Measurements from ENCODE around the gene GFAP.
"Not testable (repeated sequence)": the region's sequence is repeated elsewhere in the genome, so short reads cannot be mapped to it uniquely, and the experiment has no call there.

The GFAP gene

DNA sequence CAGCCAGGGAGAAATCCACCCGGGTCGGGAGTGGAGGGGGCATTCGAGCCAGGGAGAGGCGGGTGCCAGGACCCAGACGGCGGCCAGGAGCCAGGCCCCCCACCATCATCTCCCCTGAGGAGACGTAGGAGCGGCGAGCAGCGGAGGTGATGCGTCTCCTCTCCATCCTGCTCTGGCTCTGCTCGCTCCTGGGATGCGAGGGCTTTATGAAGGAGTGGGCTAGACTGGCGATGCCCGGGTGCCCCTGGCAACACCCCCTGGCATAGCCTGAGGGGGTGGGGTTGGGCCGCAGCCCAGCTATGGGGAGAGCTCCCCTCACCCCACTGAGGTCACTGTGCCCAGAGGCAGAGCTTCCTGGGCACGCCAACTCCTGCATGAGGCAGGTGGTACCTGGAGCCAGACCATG is at the start of gene GFAP:
GFAP (minus strand) TSS at position 180 of the 406 bp plus-strand sequence; CDS start at position 166, 14 bp downstream.
- no peak for DNase-seq

DNA sequence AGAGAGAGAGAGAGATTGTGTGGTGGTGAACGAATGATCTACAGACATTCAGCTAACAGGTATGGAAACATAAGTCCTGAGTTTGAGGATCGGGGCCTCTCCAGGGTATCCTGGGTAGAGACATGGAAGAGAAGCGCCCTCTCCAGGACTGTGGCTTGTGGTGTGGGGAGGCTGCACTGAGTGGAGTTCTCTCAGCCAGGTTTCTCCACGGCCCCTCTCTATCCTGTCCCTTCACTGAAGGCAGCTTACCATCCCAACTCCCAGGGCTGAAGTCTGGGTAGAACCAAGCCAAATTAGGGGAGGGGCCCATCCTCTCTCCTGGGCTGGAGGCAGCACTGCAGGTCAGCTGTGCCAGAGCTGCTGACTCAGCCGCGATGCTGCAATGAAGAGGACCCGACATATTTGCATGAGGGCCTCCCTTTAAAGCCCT is 46.6 kb upstream of the GFAP start:
- DNase-seq, result no peak

DNA sequence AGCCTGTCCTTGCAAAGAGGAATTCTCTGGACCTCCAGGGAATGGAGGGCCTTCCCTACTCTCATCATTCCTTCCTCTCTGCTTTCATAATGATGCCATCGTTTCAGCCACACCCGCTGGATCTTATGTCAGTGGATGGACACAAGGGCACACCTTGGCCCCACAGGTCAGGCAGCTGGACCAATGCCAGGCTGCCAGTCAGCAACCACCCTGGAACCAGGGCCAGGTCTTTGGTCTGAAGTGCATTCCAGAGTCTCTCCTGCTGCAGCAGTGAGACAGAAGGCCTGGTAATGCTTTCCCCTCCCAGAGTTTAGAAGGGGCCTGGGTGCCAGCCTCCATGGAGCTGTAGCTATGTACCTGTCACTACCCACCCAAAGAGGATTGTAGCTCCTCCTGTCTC is 45.4 kb upstream of the GFAP start:
- DNase-seq, result no peak

DNA sequence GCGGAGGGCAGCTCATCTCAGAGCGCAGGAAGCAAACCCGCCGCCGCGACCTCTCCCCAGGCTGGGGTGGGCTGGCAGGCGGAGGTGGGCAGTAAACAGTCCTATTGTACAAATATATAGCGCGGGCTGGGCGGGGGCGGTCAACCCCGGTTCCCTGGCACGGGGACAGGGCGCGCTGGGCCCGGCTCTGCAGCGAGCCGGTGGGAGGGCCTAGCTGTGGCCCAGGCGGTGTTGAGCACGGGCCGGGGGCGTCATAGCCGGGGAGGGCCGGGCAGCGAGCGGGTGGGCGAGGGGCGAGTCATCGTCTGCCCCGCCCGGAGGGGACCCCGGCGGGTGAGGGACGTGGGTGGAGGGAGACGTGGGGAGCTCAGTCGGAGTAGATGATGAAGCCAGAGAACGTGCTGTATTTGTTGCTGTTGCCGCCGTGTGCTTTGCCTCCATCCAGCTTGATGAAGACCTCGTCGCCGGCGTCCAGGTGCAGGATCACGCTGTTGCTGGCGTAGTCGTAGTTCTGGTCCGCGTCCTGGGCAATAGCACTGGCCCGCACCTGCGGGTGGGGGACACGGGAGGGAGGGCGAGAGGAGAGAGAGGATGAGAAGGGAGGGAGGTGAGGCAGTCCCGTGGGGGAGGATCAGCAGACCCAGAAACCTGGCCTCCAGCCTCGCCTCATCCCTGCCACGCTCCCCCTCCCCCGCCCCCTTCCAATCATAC is 44.7 kb upstream of the GFAP start:
- DNase-seq, result peak in 1 of 2 donors; percentile 59

DNA sequence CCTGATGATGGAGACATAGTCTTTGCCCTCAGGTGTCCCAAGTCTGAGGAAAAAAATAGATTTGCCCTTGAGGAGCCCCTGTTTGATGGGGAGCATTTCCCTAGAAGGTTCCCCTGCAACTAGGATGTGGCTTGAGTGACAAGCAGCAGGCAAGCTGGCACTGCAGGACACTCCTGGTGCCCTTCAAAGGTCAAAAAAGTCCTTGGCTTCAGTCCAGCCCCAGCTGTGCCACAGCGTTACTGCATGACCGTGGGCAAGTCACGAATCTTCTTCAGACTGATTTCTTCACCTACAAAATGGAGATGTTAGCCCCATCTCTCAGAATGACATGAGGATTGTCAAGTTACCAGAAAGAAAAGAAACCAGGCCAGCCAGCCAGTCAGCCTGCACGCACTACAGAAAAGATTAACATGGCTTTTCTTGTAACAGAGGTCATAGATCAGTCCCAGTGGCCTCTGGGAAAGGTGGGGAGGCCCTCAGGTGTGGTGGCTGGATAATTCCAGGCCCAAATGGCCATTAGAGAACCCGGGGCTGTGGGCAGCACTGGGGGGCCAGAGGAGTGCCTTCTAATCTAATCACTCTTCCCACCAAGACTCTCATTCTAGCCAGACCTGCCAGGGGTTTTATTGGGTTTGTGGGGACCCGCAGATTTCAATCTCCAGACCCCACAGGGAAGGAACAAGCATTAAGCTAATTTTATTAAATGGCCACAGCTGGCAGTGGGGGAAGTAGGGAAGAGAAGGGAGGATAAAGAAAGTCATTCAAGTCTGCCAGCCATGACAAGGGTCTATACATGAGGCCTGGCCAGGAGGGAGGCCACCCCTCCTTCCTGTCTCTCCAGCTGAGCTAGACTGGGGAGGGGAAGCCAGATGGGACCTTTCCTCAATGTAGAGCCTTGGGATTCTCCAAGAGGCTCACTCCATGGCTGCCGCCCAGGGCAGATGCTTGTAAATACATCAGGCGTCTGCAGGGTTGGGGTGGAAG is 42.0 kb upstream of the GFAP start:
- DNase-seq, result no peak

DNA sequence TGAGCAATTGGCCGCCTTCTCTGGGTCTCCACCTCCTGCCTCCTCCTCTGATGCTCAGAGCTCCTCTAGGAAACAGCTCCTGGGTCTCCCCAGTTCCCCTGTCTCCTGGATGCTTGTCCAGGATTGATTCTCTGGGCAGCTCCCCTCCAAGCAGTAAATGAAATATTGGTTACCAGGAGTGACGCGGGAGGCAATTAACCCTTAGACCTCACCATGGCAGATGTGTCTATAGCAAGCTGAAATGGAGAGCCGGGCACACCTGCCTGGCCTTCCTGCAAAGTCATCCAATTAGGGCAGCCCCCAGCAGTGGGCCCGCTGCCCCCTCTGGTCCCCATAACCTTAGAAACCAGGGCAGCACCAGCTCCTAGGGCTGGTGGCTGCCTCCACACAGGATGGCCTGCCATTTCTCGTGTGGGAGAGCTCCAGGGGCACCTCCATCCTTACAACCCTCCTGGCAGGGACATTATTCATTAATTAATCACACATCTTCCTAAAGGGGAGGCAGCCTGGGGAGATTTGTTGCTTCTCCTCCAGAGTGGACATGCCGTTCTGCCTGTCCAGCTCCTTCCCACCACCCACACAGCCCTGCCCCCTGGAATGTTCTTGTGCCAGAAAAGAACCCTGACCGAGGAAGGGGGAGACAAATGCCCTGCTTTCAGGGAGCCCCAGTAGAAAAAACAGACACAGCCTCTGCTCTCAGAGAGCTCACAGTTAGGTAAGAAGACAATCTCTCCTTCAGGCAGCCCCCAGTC is 40.5 kb upstream of the GFAP start:
- DNase-seq, result no peak

DNA sequence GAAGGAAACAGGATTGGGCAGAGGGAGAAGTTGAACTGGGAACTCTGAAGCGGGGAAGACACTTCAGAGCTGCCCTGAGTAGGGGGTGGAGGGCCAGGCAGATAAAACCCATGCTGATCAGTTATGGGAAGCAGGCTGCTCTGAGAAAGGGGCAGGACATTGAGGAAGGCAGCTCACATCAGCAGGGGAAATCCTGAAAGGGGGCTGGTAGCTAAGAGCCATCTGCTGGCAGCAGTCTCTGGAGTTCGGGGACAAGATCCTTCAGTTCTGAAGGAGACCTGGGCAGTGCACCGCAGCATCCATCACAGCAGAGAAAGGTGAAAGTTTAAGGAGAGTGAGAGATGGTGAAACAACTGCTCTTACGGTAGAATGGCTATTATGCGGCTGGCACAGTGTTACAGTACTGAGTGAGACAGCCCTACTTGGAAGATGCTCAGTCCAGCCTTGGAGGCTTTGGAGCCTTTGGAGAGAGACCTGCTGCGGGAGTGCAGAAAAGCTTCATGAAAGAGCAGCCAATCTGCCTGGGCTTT is 37.7 kb upstream of the GFAP start:
- no peak for DNase-seq

DNA sequence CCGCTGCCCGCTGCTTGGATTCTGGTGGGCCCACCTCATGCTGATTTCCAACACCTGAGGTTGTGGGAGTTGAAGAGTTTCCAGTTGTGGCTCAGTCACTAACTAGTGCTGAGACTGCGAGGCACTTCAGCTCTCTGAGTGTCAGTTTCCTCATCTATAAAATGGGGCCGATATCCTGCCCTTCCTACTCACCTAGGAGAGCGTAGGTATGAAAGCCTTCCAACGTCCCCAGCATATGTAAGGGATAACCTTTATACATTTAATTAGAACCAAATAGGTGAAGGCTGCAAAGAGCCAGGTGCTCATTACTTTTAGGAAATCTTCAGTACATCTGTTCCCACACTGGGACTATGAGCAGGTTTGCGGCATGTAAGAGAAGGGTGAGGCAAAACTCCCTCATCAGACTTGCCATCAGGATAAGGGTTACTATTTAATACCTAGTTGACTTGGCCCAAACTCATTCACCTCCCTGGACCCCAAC is 33.1 kb upstream of the GFAP start:
- peak in 1 of 2 donors; percentile 6 for DNase-seq

DNA sequence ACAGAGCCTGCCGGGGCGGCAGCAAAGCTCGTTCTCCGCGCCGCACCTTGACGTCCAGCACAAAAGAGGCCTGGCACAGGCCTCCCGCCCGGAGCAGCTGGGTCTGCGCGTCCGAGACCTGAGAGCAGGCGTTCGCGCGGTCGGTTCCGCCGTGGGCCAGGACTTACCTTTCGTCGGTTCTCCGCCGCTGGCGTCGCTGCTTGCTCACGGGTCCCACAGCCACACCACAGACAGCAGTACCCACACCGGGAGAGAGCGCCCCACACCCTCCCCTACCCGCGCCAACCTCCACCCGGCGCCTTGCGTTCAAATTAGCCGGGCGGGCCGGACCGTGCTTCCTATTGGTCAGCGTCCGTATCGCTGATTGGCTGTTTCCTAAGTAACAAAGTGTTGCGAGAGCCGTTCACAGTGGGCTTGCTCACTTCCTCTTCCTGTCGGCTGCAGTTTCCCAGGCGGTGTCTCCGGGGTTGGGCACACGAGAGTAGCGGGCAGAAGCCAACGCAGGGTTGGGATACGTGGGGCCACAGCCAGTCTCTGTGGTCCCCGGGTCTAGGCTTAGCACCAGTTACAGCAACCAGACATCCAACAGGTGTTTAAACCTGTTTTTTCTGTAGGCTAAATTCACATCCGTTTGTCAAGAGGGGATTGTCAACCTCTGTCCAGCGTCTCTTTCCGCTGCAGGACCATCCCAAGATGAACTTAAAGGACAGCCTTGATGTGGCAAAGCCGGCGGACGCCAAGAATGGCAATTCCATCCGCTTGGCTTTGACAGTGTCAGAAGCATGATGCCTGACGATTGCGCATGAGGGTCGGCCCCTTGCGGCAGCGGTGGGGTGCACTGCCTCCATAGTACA is 32.4 kb upstream of the GFAP start, which contains the start of gene KIF18B:
KIF18B (minus strand) TSS at position 313 of the 854 bp plus-strand sequence. CDS start 11,429 bp downstream, outside the sequence.
- DNase-seq, result peak; percentile 84 to 85

DNA sequence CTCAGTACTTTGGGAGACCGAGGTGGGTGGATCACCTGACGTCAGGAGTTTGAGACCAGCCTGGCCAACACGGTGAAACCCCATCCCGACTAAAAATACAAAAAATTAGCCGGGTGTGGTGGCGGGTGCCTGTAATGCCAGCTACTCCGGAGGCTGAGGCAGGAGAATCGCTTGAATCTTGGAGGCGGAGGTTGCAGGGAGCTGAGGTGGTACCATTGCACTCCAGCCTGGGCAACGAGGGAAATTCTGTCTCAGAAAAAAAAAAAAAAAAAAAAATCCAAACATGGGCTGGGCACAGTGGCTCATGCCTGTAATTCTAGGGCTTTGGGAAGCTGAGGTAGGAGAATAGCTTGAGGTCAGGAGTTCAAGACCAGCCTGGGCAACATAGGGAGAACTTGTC is 30.4 kb upstream of the GFAP start:
- not testable (repeated sequence) for DNase-seq

DNA sequence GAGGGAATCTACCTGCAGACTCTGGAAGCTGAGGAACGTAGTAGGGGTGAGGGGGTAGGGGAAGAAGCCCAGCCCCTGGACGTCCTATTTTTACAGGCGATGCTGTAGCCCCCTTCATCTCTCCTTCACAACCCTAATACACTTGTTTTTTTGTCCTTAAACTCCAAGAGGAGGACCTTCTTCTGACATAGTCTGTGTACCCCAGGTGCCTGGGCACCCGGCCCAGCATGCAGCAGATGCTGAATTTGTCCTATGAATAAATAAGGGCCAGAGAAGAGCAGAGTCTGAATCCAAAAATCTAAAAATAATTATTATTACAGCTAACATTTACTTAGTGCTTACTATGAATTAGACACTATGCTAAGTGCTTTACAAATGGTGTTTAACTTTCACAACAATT is 27.2 kb upstream of the GFAP start:
- DNase-seq, result no peak

DNA sequence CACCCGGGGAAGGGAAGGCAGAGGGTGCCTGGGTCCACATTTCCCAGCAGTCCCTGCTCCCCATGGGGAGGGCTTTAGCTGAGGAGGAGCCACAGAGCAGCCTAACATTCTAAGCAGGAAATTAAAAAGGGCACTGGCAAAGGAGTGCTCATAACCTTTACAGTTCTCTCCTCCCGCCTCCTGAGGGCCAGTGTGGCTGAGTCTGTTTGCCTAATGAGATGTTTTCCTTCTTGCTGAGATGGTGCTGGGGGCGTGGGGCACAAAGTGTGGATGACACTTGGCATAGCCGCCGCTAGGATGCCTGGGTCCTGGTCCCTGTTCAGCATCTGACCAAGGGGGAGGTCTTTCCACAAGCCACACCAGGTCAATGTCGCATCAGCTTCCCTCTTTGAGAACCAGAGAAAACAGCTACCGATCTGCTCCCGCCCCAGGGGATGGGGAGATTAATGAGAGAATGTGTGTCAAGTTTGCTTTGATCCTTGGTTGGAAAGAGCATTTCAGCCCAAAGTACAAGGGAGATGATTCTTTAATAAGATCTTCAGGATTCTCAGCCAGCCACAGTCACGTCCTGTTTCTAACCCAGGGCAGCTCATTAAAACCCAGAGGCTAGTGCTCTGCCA is 26.5 kb upstream of the GFAP start:
- no peak for DNase-seq

DNA sequence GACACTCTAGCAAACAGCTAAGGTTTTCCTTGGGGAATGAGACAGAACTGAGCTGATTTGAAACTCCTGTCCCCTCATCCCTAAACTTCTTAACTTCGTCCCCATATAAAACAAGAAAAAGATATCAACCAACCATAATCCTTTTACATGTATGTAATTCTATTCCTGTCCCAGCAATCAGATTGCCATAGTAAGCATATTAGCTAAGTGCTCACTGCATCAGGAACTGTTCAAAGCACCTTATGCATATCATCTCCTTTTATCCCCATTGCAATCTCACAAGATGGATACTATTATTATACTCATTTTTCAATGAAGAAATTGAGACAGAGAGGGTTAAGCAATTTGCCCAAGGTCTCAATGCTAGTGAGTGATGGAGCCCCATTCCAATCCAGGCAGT is 25.5 kb upstream of the GFAP start:
- DNase-seq, result no peak

DNA sequence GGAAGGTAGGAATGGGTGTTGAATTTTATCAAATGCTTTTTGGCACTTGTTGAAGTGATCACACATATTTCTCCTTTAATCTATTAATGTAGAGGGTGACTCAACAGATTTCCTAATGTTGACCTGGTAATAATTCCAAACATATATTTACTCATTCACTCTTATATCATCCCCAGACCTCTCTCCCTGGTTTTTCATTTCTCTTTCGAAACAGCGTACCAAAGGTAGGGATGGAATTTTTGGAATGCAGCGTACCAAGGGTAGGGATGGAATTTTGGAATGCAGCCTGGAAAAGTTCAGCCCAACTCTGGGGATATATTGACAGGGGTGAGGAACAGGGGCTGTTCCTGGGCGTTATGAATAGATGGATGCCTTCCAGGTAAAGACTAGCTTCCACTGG is 25.0 kb upstream of the GFAP start:
- DNase-seq, result no peak

DNA sequence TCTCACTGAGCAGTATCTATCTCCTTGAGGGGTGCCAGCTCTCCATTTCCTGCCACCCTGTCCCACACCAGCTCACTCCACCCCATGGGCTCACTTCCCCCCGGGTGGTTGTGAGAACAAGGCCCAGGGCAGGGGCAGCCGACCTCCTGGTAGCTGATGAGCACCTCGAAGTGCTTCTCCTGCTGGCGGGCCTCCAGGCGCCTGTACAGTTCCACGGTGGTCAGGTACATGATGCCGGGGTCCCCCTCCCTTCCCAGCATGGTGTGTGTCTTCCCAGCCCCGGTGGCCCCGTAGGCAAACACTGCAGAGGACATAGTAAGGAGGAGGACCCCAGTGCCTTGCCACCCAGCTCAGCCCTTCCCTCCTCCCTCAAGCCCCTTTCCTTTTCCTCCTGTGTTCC is 19.8 kb upstream of the GFAP start:
- DNase-seq, result no peak

DNA sequence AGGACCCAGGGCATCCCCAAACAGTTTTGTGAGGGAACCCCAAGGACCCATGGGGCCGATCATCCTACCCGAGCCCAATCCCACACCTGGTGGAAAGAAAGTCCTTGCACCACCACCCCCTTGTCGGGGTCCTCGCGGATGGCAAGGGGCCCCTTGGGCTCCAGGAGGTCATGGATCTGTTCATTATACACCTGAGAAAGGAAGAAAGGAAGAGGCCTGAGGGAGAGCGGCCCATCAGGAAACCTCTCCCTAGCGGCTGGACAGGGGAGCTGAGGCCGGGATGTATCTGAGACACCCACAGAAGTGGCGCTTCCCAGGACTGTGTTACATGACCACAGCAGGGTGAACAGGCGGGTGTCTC is 19.4 kb upstream of the GFAP start:
- DNase-seq, result no peak

DNA sequence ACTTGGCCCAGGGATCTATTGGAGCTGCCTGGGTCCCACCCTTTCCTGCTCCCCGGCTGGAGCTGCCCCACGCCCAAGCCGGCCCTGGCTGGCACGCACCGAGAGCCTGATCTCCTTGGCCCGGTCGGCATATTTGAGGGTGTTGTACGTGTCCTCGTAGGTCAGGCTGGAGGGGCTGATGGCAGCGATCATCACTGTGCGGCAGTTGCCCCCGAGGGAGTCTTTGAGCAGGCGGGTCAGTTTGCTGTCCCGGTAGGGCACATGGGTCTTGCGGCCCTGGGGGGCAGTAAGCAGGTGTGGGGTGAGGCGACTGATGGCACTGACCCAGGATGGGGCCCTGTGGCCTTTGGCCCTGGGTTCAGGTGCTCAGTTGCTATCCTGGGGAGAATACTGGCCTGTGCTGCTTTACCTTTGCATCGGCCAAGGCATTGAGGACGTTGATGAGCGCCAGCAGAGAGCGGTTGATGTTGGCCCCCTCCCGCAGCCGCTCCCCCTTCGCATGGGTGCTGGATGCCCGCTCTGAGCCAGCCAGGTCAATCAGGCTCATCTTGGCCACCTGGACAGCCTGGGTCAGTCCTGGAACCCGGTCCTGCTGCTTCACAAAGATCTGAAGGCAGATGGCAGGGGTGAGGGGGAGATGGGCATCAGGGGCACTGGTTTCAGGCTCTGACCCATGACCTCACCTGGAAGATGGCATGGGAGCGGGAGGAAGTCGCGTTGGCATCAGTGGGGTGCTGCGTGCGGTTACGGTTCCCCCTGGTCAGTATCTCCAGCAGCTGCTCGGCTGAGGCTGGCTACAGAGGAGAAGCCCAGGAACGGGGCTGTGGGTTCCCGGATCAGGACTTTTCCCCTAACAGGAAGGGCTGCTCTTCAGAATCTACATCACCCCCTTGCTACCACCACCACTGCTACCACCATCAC is 18.8 kb upstream of the GFAP start:
- no peak for DNase-seq

DNA sequence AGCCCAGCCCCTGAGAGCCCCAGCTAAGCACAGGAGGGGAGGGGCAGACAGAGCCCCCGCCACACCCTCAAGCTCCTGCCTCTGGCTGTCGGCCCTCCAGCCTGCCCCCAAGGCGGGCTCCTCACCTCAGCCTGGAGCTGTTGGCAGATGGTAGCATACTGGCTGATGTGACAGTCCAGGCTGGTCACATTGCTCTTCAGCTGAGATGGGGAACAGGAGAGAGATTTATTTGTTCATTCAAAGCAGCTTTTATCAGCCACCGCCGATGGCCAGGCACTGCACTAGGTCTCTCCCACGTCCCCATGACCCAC is 17.4 kb upstream of the GFAP start:
- DNase-seq, result no peak

DNA sequence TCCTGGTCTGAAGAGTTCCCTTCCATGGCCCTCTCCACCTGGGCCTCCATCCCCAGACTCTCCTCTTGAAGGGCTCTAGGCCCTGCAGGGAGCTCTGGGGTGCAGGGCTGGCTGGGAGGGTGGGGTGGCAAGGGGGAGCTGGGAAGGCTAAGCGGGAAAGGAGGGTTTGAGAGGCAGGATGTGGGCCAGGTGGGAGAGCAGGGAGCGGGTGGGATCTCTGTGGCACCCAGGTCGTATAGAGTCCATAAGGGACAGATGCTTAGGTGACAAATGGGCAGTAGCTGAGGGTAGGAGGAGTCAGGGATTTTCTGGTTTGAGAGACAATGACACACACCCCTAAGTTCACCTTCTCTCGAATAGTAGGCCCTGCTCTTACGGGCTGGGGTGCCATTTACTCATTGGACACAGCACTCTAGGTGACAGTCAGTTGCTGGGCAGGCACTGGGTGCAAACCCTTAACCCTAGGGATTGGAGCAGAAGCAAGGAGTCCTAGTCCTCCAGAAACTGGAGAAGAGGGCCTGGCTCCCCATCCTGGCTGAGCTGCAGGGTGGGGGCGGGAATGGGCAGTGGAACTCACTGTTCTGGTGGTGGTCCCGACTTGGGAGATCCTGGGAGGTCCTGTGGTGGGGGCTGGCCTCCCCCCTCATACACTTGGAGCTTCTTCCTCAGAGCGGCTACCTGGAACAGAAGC is 16.9 kb upstream of the GFAP start:
- DNase-seq, result no peak

DNA sequence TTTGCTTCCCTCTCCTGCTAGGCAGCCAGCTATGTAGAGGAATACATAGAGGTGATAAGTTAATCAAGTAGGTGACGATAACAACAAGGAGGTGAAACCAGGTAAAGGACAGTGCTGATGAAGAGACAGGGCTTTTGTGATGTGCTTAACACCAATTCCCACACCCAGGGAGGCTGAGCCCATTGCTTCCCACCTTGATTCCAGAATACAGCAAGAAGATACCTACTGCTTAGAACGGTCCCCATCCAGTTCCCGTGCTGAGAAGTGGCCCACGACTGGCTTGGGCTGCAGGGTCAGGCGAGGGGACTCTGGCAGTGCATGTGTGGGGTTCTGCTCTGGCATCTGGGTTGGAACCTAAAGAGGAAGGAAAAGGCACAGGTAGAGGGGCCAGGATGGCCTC is 16.1 kb upstream of the GFAP start:
- no peak for DNase-seq
